Common myeloid progenitor, CD34-positive (primary cell): ENCODE results near the gene WDR48.
A peak's percentile ranks its signal among the peaks of the same experiment; 100 is the strongest.

Experiments
- CTCF ChIA-PET: fragments of 350-600 bp; sonication (Branson Sonifier 250); formaldehyde crosslinking; loops from one replicate; lab custom pipeline; 2021; ENCODE audit warnings: antibody characterized with exemption; lab: Charles Lee
- POLR2A ChIA-PET: fragments of 350-600 bp; sonication (Branson Sonifier 250); formaldehyde crosslinking; loops from one replicate; lab custom pipeline; 2021; ENCODE audit warnings: antibody characterized with exemption; lab: Charles Lee
- DNase-seq, 3 donors: peaks; one replicate each; pipeline versions ENCODE4 v3.0.0 to v3.0.0-alpha.2; 2013
- H3K27ac ChIP-seq, 2 experiments: 1 replicate in 1 of 2; 2 replicates in 1 of 2; pipeline ENCODE4 v1.7.0; 2013; ENCODE audit warnings: inconsistent platforms in 2 of 2, low read length in 2 of 2, mild to moderate bottlenecking in 2 of 2, low read depth in 1 of 2, moderate library complexity in 1 of 2; ENCODE audit not compliant: severe bottlenecking in 2 of 2, insufficient read depth in 1 of 2, poor library complexity in 1 of 2
- H3K27me3 ChIP-seq, 5 experiments: replicated peaks in 2 of 5; 1 replicate in 3 of 5; 2 replicates in 2 of 5; pipeline versions ENCODE4 v1.6.1 to v1.7.0; 2013; ENCODE audit warnings: low read length in 4 of 5, mild to moderate bottlenecking in 2 of 5, moderate library complexity in 2 of 5, inconsistent platforms in 1 of 5; ENCODE audit not compliant: insufficient read depth in 5 of 5, control insufficient read depth in 4 of 5
- H3K36me3 ChIP-seq, 4 experiments: 1 replicate in 2 of 4; 2 replicates in 2 of 4; pipeline versions ENCODE4 v1.6.1 to v1.7.0; 2013; ENCODE audit warnings: low read length in 3 of 4, control low read depth in 1 of 4, mild to moderate bottlenecking in 1 of 4; ENCODE audit not compliant: control insufficient read depth in 4 of 4, insufficient read depth in 4 of 4
- H3K4me1 ChIP-seq, 4 experiments: 1 replicate in 3 of 4; 2 replicates in 1 of 4; pipeline versions ENCODE4 v1.6.1 to v1.7.1; 2013; ENCODE audit warnings: low read length in 3 of 4, mild to moderate bottlenecking in 3 of 4, control low read depth in 1 of 4, inconsistent platforms in 1 of 4, moderate library complexity in 1 of 4; ENCODE audit not compliant: control insufficient read depth in 4 of 4, insufficient read depth in 4 of 4; ENCODE audit errors: control extremely low read depth in 1 of 4
- H3K4me3 ChIP-seq, 7 experiments: 1 replicate in 4 of 7; 2 replicates in 3 of 7; pipeline versions ENCODE4 v1.5.1 to v1.7.0; 2013; ENCODE audit warnings: mild to moderate bottlenecking in 7 of 7, low read length in 6 of 7, moderate library complexity in 6 of 7, inconsistent platforms in 2 of 7, low read depth in 2 of 7, control low read depth in 1 of 7; ENCODE audit not compliant: insufficient read depth in 4 of 7, control insufficient read depth in 1 of 7; ENCODE audit errors: extremely low read depth in 1 of 7
- H3K9me3 ChIP-seq, 5 experiments: 1 replicate in 4 of 5; 2 replicates in 1 of 5; pipeline versions ENCODE4 v1.6.1 to v1.7.1; 2013; ENCODE audit warnings: low read length in 4 of 5, mild to moderate bottlenecking in 2 of 5, inconsistent platforms in 1 of 5, low read depth in 1 of 5, moderate library complexity in 1 of 5; ENCODE audit not compliant: control insufficient read depth in 4 of 5, insufficient read depth in 2 of 5; ENCODE audit errors: control extremely low read depth in 1 of 5
- WGBS: methylation state at CpG from one replicate; pipeline ENCODE4 v1.1.5; 2013; ENCODE audit not compliant: insufficient coverage; 5-methylcytosine and 5-hydroxymethylcytosine counted together

Gene WDR48

GRCh38 chr3:39130693-39131265 is 79.0 kb downstream of the WDR48 start:
- H3K4me3 ChIP-seq, result no peak overlapping the region
- H3K27me3 ChIP-seq, result no peaks in the 10 kb centered on the region
- WGBS, result 100% methylated on average over 1 of the region's 3 CpGs
- DNase-seq, result no peak
- no peak overlapping the region for H3K27ac ChIP-seq
- ChIA-PET POLR2A (no interaction called here), CTCF (interaction anchor here (0.7 to 11.3 kb wide), 9 partner anchors 8 to 158 kb away, joined by 3 to 122 read pairs (median 4); no protein-coding TSS in a partner anchor)
- peaks cover 13 to 44% (median 34%) of the 10 kb centered on the region in 4 experiments for H3K4me1 ChIP-seq
- no peaks in the 10 kb centered on the region for H3K36me3 ChIP-seq
- H3K9me3 ChIP-seq, result no peaks in the 10 kb centered on the region

- CTCF ChIA-PET, result interaction anchor here (1.0 to 11.3 kb wide), 10 partner anchors 7 to 157 kb away, joined by 3 to 122 read pairs (median 4); no protein-coding TSS in a partner anchor
- peak in 1 of 3 donors; percentile 25 for DNase-seq
- 93% methylated on average over 9 of the region's 11 CpGs for WGBS
- peaks cover 11 to 31% (median 21%) of the 10 kb centered on the region in 4 experiments for H3K4me1 ChIP-seq
- no peak overlapping the region for H3K4me3 ChIP-seq
- H3K27me3 ChIP-seq, result no peaks in the 10 kb centered on the region
- POLR2A ChIA-PET, result interaction anchor here (1.0 kb wide), 1 partner anchor 15 kb away, joined by 3 read pairs; no protein-coding TSS in a partner anchor
- no peak overlapping the region for H3K27ac ChIP-seq
- no peaks in the 10 kb centered on the region for H3K9me3 ChIP-seq
- H3K36me3 ChIP-seq, result peaks cover 0 to 2% (median 0%) of the 10 kb centered on the region in 4 experiments
Observed at GRCh38 chr3:39132096-39133092, 80.6 kb downstream of the WDR48 start.

- CTCF ChIA-PET, result interaction anchor here (1.2 to 11.3 kb wide), 8 partner anchors 8 to 156 kb away, joined by 3 to 122 read pairs (median 7); no protein-coding TSS in a partner anchor
- H3K36me3 ChIP-seq, result peaks cover 0 to 2% (median 0%) of the 10 kb centered on the region in 4 experiments
- no peaks in the 10 kb centered on the region for H3K27me3 ChIP-seq
- 100% methylated on average over 1 of the region's 1 CpG for WGBS
- H3K4me3 ChIP-seq, result no peak overlapping the region
- no peak overlapping the region for H3K27ac ChIP-seq
- POLR2A ChIA-PET, result no interaction called here
- H3K4me1 ChIP-seq, result peaks cover 8 to 24% (median 14%) of the 10 kb centered on the region in 4 experiments
- no peak for DNase-seq
- no peaks in the 10 kb centered on the region for H3K9me3 ChIP-seq
Observed at GRCh38 chr3:39133093-39133490, 81.3 kb downstream of the WDR48 start.

GRCh38 chr3:39133822-39134221 is 82.0 kb downstream of the WDR48 start:
- H3K4me1 ChIP-seq, result peaks cover 2 to 17% (median 8%) of the 10 kb centered on the region in 4 experiments
- ChIA-PET POLR2A (interaction anchor here (1.0 kb wide), 1 partner anchor 10 kb away, joined by 3 read pairs; no protein-coding TSS in a partner anchor), CTCF (interaction anchor here (0.7 to 11.3 kb wide), 9 partner anchors 8 to 155 kb away, joined by 3 to 122 read pairs (median 5); no protein-coding TSS in a partner anchor)
- no peak for DNase-seq
- WGBS, result 82% methylated on average over 6 of the region's 6 CpGs
- H3K4me3 ChIP-seq, result no peak overlapping the region
- H3K36me3 ChIP-seq, result peaks cover 0 to 2% (median 0%) of the 10 kb centered on the region in 4 experiments
- no peak overlapping the region for H3K27ac ChIP-seq
- no peaks in the 10 kb centered on the region for H3K27me3 ChIP-seq
- H3K9me3 ChIP-seq, result no peaks in the 10 kb centered on the region

GRCh38 chr3:39134305-39134704 is 82.5 kb downstream of the WDR48 start:
- H3K27ac ChIP-seq, result no peak overlapping the region
- no peak for DNase-seq
- H3K9me3 ChIP-seq, result no peaks in the 10 kb centered on the region
- POLR2A ChIA-PET, result interaction anchor here (1.0 kb wide), 1 partner anchor 9 kb away, joined by 3 read pairs; no protein-coding TSS in a partner anchor
- no peaks in the 10 kb centered on the region for H3K27me3 ChIP-seq
- CTCF ChIA-PET, result interaction anchor here (1.0 to 11.3 kb wide), 9 partner anchors 9 to 155 kb away, joined by 3 to 122 read pairs (median 5); no protein-coding TSS in a partner anchor
- H3K4me1 ChIP-seq, result peaks cover 0 to 12% (median 6%) of the 10 kb centered on the region in 4 experiments
- H3K4me3 ChIP-seq, result no peak overlapping the region
- WGBS, result 89% methylated on average over 6 of the region's 7 CpGs
- peaks cover 0 to 2% (median 0%) of the 10 kb centered on the region in 4 experiments for H3K36me3 ChIP-seq

GRCh38 chr3:39135170-39135805 is 83.5 kb downstream of the WDR48 start:
- POLR2A ChIA-PET, result no interaction called here
- peaks cover 2 to 8% (median 6%) of the 10 kb centered on the region in 4 experiments for H3K4me1 ChIP-seq
- CTCF ChIA-PET, result interaction anchor here (1.0 to 2.8 kb wide), 5 partner anchors 10 to 18 kb away, joined by 3 to 9 read pairs (median 4); no protein-coding TSS in a partner anchor
- no peak overlapping the region for H3K4me3 ChIP-seq
- no peak overlapping the region for H3K27ac ChIP-seq
- no peaks in the 10 kb centered on the region for H3K27me3 ChIP-seq
- no peaks in the 10 kb centered on the region for H3K9me3 ChIP-seq
- 99% methylated on average over 7 of the region's 8 CpGs for WGBS
- H3K36me3 ChIP-seq, result peaks cover 0 to 5% (median 1%) of the 10 kb centered on the region in 4 experiments
- DNase-seq, result no peak
